D721Med (cell line): Measurements from ENCODE around the gene DOCK4.

Source experiments
- DNase-seq: peaks from one replicate; pipeline ENCODE4 v3.0.0; 2011; ENCODE audit warnings: low spot score; ENCODE audit not compliant: insufficient read length
- FAIRE-seq: peaks from 2 replicates; lab custom pipeline; 2011; peaks lifted over from hg19 to GRCh38; lab: Jason Lieb, UNC
- CTCF ChIP-seq: IDR thresholded peaks from 2 replicates; pipeline ENCODE4 v1.5.1; 2012; ENCODE audit warnings: mild to moderate bottlenecking, control low read depth; ENCODE audit not compliant: insufficient read depth; ENCODE audit errors: missing control alignments

Gene DOCK4

GRCh38 chr7:112084520-112084971, 121.7 kb downstream of the DOCK4 start:
- TF ChIP-seq CTCF: no peak
- no peak for FAIRE-seq
- no peak for DNase-seq

- DNase-seq: no peak
- FAIRE-seq: no peak
- no peak for TF ChIP-seq CTCF
Measured at GRCh38 chr7:112083776-112084355, 122.3 kb downstream of the DOCK4 start.

GRCh38 chr7:112082306-112082705, 123.9 kb downstream of the DOCK4 start:
- DNase-seq: no peak
- no peak for FAIRE-seq
- TF ChIP-seq CTCF: no peak

GRCh38 chr7:112081778-112082177, 124.4 kb downstream of the DOCK4 start:
- DNase-seq: no peak
- no peak for FAIRE-seq
- TF ChIP-seq CTCF: no peak

- DNase-seq (no peak), FAIRE-seq (no peak)
- TF ChIP-seq CTCF: no peak
Measured at GRCh38 chr7:112080978-112081377, 125.2 kb downstream of the DOCK4 start.

GRCh38 chr7:112080441-112080840, 125.8 kb downstream of the DOCK4 start:
- DNase-seq (no peak), FAIRE-seq (no peak)
- no peak for TF ChIP-seq CTCF

- peak; percentile 14 for TF ChIP-seq CTCF
- DNase-seq (no peak), FAIRE-seq (no peak)
Measured at GRCh38 chr7:112079673-112080072, 126.5 kb downstream of the DOCK4 start.
